Thyroid gland (tissue), 4 donors: ENCODE results near the gene TFRC. TPM values are rescaled to one million over a fixed set of nuclear protein-coding genes. Genes with fewer than 3 reads are reported as not detected.
A peak's percentile ranks its signal among the peaks of the same experiment; 100 is the strongest.
"Not testable (repeated sequence)": the region's sequence is repeated elsewhere in the genome, so short reads cannot be mapped to it uniquely, and the experiment has no call there.

Experiments
- DNase-seq, 2 donors: peaks; one replicate each; pipeline ENCODE4 v3.0.0-alpha.2; 2019
- H3K27ac ChIP-seq, 3 donors: fragments of 200-600 bp; sonication (generic); 1 replicate in 2 of 3; 2 replicates in 1 of 3; pipeline ENCODE4 v1.5.1; 2016 to 2019; ENCODE audit warnings: mild to moderate bottlenecking in 1 of 3, moderate library complexity in 1 of 3
- H3K27me3 ChIP-seq: fragments of 200-600 bp; sonication (generic); one replicate; pipeline ENCODE4 v1.5.1; 2019
- H3K36me3 ChIP-seq, 2 donors: fragments of 200-600 bp; sonication (generic); one replicate each; pipeline ENCODE4 v1.5.1; 2016 to 2019
- H3K4me1 ChIP-seq, 2 donors: fragments of 200-600 bp; sonication (generic); one replicate each; pipeline ENCODE4 v1.5.1; 2017 to 2019
- H3K4me3 ChIP-seq, 3 donors: fragments of 200-600 bp; sonication (generic); replicated peaks in 1 of 3; 1 replicate in 2 of 3; 2 replicates in 1 of 3; pipeline ENCODE4 v1.5.1; 2016; ENCODE audit warnings: mild to moderate bottlenecking in 1 of 3
- H3K9me3 ChIP-seq: fragments of 200-600 bp; sonication (generic); one replicate; pipeline ENCODE4 v1.5.1; 2017
- POLR2A ChIP-seq, 2 donors: fragments of 450-650 bp; IDR thresholded peaks; one replicate each; pipeline ENCODE4 v1.6.1; 2017; ENCODE audit warnings: antibody characterized with exemption in 2 of 2, mild to moderate bottlenecking in 2 of 2, moderate library complexity in 1 of 2
- WGBS, 2 donors: methylation state at CpG; one replicate each; pipeline ENCODE4 v1.1.5; 2017; 5-methylcytosine and 5-hydroxymethylcytosine counted together
- intact Hi-C: fragments of 100-400 bp; cut with DNase I; formaldehyde crosslinking; loops from one replicate; pipeline ENCODE4 v1.15.1; 2023
- total RNA-seq, 4 donors: library from RNA; depleted of rRNA; stranded (reverse); fragments of >200 nt; gene quantifications; one replicate each; pipeline ENCODE4 v1.2.3, GENCODE V29; 2016
- TF ChIP-seq, protein P1 (sequence below), 6 experiments: fragments of 200-600 bp in 3 of 6; fragments of 450-650 bp in 3 of 6; sonication (generic) in 3 of 6; IDR thresholded peaks; one replicate each; pipeline ENCODE4 v1.5.1; 2016 to 2019; ENCODE audit warnings: antibody characterized with exemption in 6 of 6, mild to moderate bottlenecking in 2 of 6, inconsistent platforms in 1 of 6, moderate library complexity in 1 of 6

Gene TFRC
- total RNA-seq, 4 donors from 2014 or later = 40.7 to 115 (median 69.8) TPM

- no peak for TF ChIP-seq POLR2A (IDR thresholded peaks at IDR 0.05)
- TF ChIP-seq, protein P1, sequence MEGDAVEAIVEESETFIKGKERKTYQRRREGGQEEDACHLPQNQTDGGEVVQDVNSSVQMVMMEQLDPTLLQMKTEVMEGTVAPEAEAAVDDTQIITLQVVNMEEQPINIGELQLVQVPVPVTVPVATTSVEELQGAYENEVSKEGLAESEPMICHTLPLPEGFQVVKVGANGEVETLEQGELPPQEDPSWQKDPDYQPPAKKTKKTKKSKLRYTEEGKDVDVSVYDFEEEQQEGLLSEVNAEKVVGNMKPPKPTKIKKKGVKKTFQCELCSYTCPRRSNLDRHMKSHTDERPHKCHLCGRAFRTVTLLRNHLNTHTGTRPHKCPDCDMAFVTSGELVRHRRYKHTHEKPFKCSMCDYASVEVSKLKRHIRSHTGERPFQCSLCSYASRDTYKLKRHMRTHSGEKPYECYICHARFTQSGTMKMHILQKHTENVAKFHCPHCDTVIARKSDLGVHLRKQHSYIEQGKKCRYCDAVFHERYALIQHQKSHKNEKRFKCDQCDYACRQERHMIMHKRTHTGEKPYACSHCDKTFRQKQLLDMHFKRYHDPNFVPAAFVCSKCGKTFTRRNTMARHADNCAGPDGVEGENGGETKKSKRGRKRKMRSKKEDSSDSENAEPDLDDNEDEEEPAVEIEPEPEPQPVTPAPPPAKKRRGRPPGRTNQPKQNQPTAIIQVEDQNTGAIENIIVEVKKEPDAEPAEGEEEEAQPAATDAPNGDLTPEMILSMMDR (IDR thresholded peaks at IDR 0.05) = no peak
- peaks cover 7 to 9% of the 10 kb centered on the region in 2 donors for H3K4me1 ChIP-seq
- DNase-seq = peak; percentile 68 to 77
- no peaks in the 10 kb centered on the region for H3K36me3 ChIP-seq
- whole genome bisulfite sequencing, 2 donors = 58 to 74% methylated on average over 11 of the region's 11 CpGs
- intact Hi-C loops = no loop called here
- no peak overlapping the region for H3K4me3 ChIP-seq
- H3K27ac ChIP-seq = peak overlapping the region in 1 of 3 donors; percentile 7
- H3K27me3 ChIP-seq = no peaks in the 10 kb centered on the region
- H3K9me3 ChIP-seq = no peaks in the 10 kb centered on the region
These were observed 14.6 kb upstream of the TFRC start for GRCh38 chr3:196096382-196096953.

DNA sequence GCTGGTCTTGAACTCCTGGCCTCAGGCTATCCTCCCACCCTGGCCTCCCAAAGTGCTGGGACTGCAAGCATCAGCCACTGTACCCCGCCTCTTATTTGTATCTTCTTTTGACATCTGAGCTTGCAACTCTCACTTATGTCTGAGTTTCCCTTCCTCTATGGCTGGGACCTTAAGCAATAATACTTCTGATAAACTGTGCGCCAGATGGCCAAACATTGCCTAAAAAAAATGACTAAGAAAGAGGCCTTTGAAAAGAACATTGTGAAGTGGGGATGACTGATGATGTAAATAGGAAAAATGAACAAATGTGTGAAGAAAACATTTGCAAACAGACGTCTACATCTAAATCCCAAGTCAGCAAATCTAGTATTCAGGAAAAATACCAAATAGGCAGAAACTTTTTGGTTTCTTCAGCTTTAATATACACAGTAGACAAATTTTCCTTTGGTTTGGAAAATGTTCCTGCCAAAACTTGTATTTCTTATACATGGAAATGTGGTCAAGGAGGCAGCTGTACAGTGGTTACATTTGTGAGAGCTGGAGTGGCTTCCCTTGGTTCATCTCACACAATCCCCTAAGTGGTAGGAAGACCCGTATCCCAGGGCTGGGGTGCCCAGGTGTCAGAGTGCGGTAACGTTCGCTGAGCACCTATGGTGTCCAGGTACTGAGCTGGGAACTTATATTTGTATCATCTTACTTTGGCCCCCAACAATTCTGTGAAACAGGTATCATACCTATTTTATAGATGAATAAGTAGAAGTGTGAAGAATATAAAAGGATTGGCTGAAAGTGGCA is 11.6 kb upstream of the TFRC start:
- no peaks in the 10 kb centered on the region for H3K9me3 ChIP-seq
- intact Hi-C loops = no loop called here
- no peaks in the 10 kb centered on the region for H3K36me3 ChIP-seq
- no peak overlapping the region for H3K27ac ChIP-seq
- H3K27me3 ChIP-seq = no peaks in the 10 kb centered on the region
- H3K4me3 ChIP-seq = no peak overlapping the region
- no peak for TF ChIP-seq POLR2A (IDR thresholded peaks at IDR 0.05)
- TF ChIP-seq, protein P1 (IDR thresholded peaks at IDR 0.05) = no peak
- H3K4me1 ChIP-seq = peaks cover 7 to 9% of the 10 kb centered on the region in 2 donors
- DNase-seq = no peak
- 74 to 79% methylated on average over 7 of the region's 7 CpGs for WGBS, 2 donors

DNA sequence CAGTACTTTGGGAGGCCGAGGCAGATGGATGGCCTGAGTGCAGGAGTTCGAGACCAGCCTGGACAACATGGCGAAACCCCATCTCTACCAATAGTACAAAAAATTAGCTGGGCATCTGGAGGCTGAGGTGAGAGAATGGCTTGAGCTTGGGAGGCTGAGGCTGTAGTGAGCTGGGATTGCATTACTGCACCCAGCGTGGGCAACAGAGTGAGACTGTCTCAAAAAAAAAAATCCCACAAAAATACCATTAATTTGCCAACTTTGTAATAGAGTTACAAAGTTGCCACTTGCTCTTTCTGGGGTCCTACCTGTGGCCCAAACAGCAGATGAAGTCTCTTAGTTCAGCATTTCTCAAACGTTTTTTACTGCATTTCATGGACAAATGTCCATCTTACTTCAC is 6.0 kb upstream of the TFRC start:
- Histone ChIP-seq H3K27me3 (no peaks in the 10 kb centered on the region), H3K4me3 (no peak overlapping the region), H3K9me3 (no peaks in the 10 kb centered on the region), H3K36me3 (no peaks in the 10 kb centered on the region), H3K4me1 (no peaks in the 10 kb centered on the region), H3K27ac (no peak overlapping the region)
- 68 to 78% methylated on average over 5 of the region's 5 CpGs for WGBS, 2 donors
- intact Hi-C loops = no loop called here
- DNase-seq = no peak
- no peak for TF ChIP-seq POLR2A (IDR thresholded peaks at IDR 0.05)

- H3K9me3 ChIP-seq = no peaks in the 10 kb centered on the region
- no peak overlapping the region for H3K27ac ChIP-seq
- intact Hi-C loops = no loop called here
- TF ChIP-seq POLR2A (IDR thresholded peaks at IDR 0.05) = no peak
- TF ChIP-seq, protein P1 (IDR thresholded peaks at IDR 0.05) = no peak
- H3K4me3 ChIP-seq = peak overlapping the region in 1 of 3 donors; percentile 84
- WGBS, 2 donors = 70 to 71% methylated on average over 6 of the region's 6 CpGs
- peaks cover 7 to 8% of the 10 kb centered on the region in 2 donors for H3K4me1 ChIP-seq
- H3K36me3 ChIP-seq = no peaks in the 10 kb centered on the region
- no peak for DNase-seq
- H3K27me3 ChIP-seq = no peaks in the 10 kb centered on the region
These were observed 705 bp upstream of the TFRC start for GRCh38 chr3:196082619-196082971.

GRCh38 chr3:196081002-196081833 is 672 bp downstream of the TFRC start:
- Histone ChIP-seq H3K36me3 (no peaks in the 10 kb centered on the region), H3K27ac (peak overlapping the region; percentile 68 to 88 (median 87)), H3K4me1 (peaks cover 7 to 8% of the 10 kb centered on the region in 2 donors), H3K4me3 (peak overlapping the region; percentile 84 to 96 (median 87)), H3K27me3 (no peaks in the 10 kb centered on the region), H3K9me3 (no peaks in the 10 kb centered on the region)
- 0 to 1% methylated on average over 15 to 41 of the region's 61 CpGs for WGBS, 2 donors
- peak; percentile 55 to 56 for DNase-seq
- intact Hi-C loops = no loop called here
- TF ChIP-seq, protein P1 (IDR thresholded peaks at IDR 0.05) = no peak
- no peak for TF ChIP-seq POLR2A (IDR thresholded peaks at IDR 0.05)

GRCh38 chr3:196080101-196080846 is 1.6 kb downstream of the TFRC start:
- H3K27ac ChIP-seq, H3K27me3 ChIP-seq, H3K4me1 ChIP-seq, intact Hi-C loops, H3K9me3 ChIP-seq, H3K36me3 ChIP-seq, DNase-seq: not testable (repeated sequence)
- peak overlapping the region in 1 of 3 donors; percentile 84 for H3K4me3 ChIP-seq
- 82 to 88% methylated on average over 23 of the region's 23 CpGs for WGBS, 2 donors
